SK-N-SH treated with all-trans-retinoic acid at 6 μM for 48 hours (cell line): Measurements from ENCODE around the gene FBXO38.

ENCODE experiments used
- ATAC-seq: fragments of 200-7000 bp; cut with Tn5 transposase; 3 replicates; pipeline ENCODE4 v1.9.1; 2020; ENCODE audit warnings: mild to moderate bottlenecking, moderate library complexity
- ARNTL ChIP-seq: fragments of 450-650 bp; formaldehyde crosslinking; IDR thresholded peaks from 2 replicates; pipeline ENCODE4 v1.5.0; 2020; ENCODE audit warnings: low read depth, mild to moderate bottlenecking, moderate library complexity, borderline replicate concordance
- BACH2 ChIP-seq: fragments of 250-450 bp; sonication (Bioruptor Pico); IDR thresholded peaks from 2 replicates; pipeline ENCODE4 v1.9.0; 2021; ENCODE audit warnings: mild to moderate bottlenecking, borderline replicate concordance
- CREB5 ChIP-seq: fragments of 250-450 bp; sonication (Bioruptor Pico); IDR thresholded peaks from 2 replicates; pipeline ENCODE4 v1.5.1; 2020; ENCODE audit warnings: low read depth, mild to moderate bottlenecking, moderate library complexity
- CSRNP3 ChIP-seq: fragments of 250-450 bp; sonication (Bioruptor Pico); IDR thresholded peaks from 2 replicates; pipeline ENCODE4 v1.5.1; 2021; ENCODE audit warnings: mild to moderate bottlenecking, moderate library complexity
- ISL1 ChIP-seq: fragments of 250-450 bp; sonication (Bioruptor Pico); IDR thresholded peaks from 2 replicates; pipeline ENCODE4 v2.1.2; 2022; ENCODE audit warnings: mild to moderate bottlenecking, moderate library complexity
- OSR1 ChIP-seq: fragments of 250-450 bp; sonication (Bioruptor Pico); IDR thresholded peaks from 2 replicates; pipeline ENCODE4 v1.8.0; 2022; ENCODE audit warnings: moderate library complexity, mild to moderate bottlenecking, inconsistent platforms
- PATZ1 ChIP-seq: fragments of 250-450 bp; sonication (Bioruptor Pico); IDR thresholded peaks from 2 replicates; pipeline ENCODE4 v1.8.0; 2020; ENCODE audit warnings: mild to moderate bottlenecking, moderate library complexity, borderline replicate concordance
- POU6F1 ChIP-seq: fragments of 250-450 bp; sonication (Bioruptor Pico); IDR thresholded peaks from 2 replicates; pipeline ENCODE4 v1.8.0; 2021; ENCODE audit warnings: low read depth, mild to moderate bottlenecking, moderate library complexity, borderline replicate concordance
- PPARA ChIP-seq: fragments of 250-450 bp; sonication (Bioruptor Pico); IDR thresholded peaks from 2 replicates; pipeline ENCODE4 v1.5.0; 2020; ENCODE audit warnings: mild to moderate bottlenecking, borderline replicate concordance
- RARB ChIP-seq: fragments of 250-450 bp; sonication (Bioruptor Pico); IDR thresholded peaks from 2 replicates; pipeline ENCODE4 v1.8.0; 2021; ENCODE audit warnings: mild to moderate bottlenecking, moderate library complexity
- SNAI2 ChIP-seq: fragments of 250-450 bp; sonication (Bioruptor Pico); IDR thresholded peaks from 2 replicates; pipeline ENCODE4 v1.5.0; 2020; ENCODE audit warnings: mild to moderate bottlenecking, moderate library complexity
- TCF4 ChIP-seq: fragments of 250-450 bp; sonication (Bioruptor Pico); IDR thresholded peaks from 2 replicates; pipeline ENCODE4 v1.8.0; 2021; ENCODE audit warnings: mild to moderate bottlenecking, moderate library complexity, borderline replicate concordance
- TOX ChIP-seq: fragments of 250-450 bp; sonication (Bioruptor Pico); IDR thresholded peaks from 2 replicates; pipeline ENCODE4 v1.8.0; 2021; ENCODE audit warnings: mild to moderate bottlenecking, moderate library complexity, borderline replicate concordance
- TSHZ2 ChIP-seq: fragments of 250-450 bp; sonication (Bioruptor Pico); IDR thresholded peaks from 2 replicates; pipeline ENCODE4 v1.5.0; 2020; ENCODE audit warnings: mild to moderate bottlenecking, moderate library complexity
- ZC3H10 ChIP-seq: fragments of 250-450 bp; sonication (Bioruptor Pico); IDR thresholded peaks from 2 replicates; pipeline ENCODE4 v1.5.1; 2021; ENCODE audit warnings: mild to moderate bottlenecking, moderate library complexity
- ZFP3 ChIP-seq: fragments of 250-450 bp; sonication (Bioruptor Pico); IDR thresholded peaks from 2 replicates; pipeline ENCODE4 v1.5.0; 2020; ENCODE audit warnings: mild to moderate bottlenecking, moderate library complexity
- ZFP30 ChIP-seq: fragments of 450-650 bp; formaldehyde crosslinking; IDR thresholded peaks from 2 replicates; pipeline ENCODE4 v1.5.0; 2022; ENCODE audit warnings: mild to moderate bottlenecking, moderate library complexity
- ZNF70 ChIP-seq: fragments of 450-650 bp; formaldehyde crosslinking; IDR thresholded peaks from 2 replicates; pipeline ENCODE4 v1.5.0; 2020; ENCODE audit warnings: mild to moderate bottlenecking, moderate library complexity
- ZNF8 ChIP-seq: fragments of 450-650 bp; formaldehyde crosslinking; IDR thresholded peaks from 2 replicates; pipeline ENCODE4 v1.5.0; 2020; ENCODE audit warnings: mild to moderate bottlenecking, moderate library complexity

The FBXO38 gene

GRCh38 chr5:148383564-148384379 is at the start of gene FBXO38:
Gene FBXO38 (plus strand): TSS chr5:148383958. CDS start chr5:148394777, 10,819 bp downstream.
- ATAC-seq: peak; percentile 99
- TF ChIP-seq CREB5 (CRISPR knock-in tag) (peak; percentile 13; the same call in 1 of the 2 replicates), CSRNP3 (CRISPR knock-in tag) (peak; percentile 67; the same call in 1 of the 2 replicates), POU6F1 (no peak), RARB (no peak), PATZ1 (0 out of 2 replicates have a peak, but pooled peaks have one; percentile 39), ZNF70 (CRISPR knock-in tag) (no peak), ZFP3 (CRISPR knock-in tag) (no peak)

- TF ChIP-seq RARB (no peak), POU6F1 (no peak), CREB5 (CRISPR knock-in tag) (no peak), TOX (no peak), SNAI2 (CRISPR knock-in tag) (no peak), OSR1 (no peak), ZC3H10 (CRISPR knock-in tag) (no peak), ZNF8 (CRISPR knock-in tag) (no peak)
- no peak for ATAC-seq
Observed at GRCh38 chr5:148335259-148335658, 48.5 kb upstream of the FBXO38 start, which contains the start of gene SPINK9. Gene SPINK9 (plus strand): TSS chr5:148335559. CDS start chr5:148335614, 55 bp downstream.

GRCh38 chr5:148336704-148337435 is 46.9 kb upstream of the FBXO38 start:
- ATAC-seq: no peak
- TF ChIP-seq ISL1 (CRISPR knock-in tag) (no peak), PATZ1 (no peak), BACH2 (no peak), ZNF70 (CRISPR knock-in tag) (no peak), TSHZ2 (CRISPR knock-in tag) (no peak), RARB (no peak), PPARA (no peak), TCF4 (CRISPR knock-in tag) (no peak), CSRNP3 (CRISPR knock-in tag) (no peak), SNAI2 (CRISPR knock-in tag) (no peak), ZFP30 (CRISPR knock-in tag) (no peak), ARNTL (CRISPR knock-in tag) (no peak)
